Fibroblast of lung (primary cell): ENCODE results near the gene CUL1. TPM values are rescaled to one million over a fixed set of nuclear protein-coding genes. Genes with fewer than 3 reads are reported as not detected.

Experiments
- DNase-seq, 2 donors: peaks; one replicate each; pipeline versions ENCODE4 v3.0.0 to v3.0.0-alpha.2; 2010; ENCODE audit warnings: low read depth in 2 of 2
- H2AFZ ChIP-seq: 2 replicates; pipeline ENCODE4 v1.5.1; 2012; ENCODE audit warnings: low read length, control low read depth, inconsistent platforms
- H3K27ac ChIP-seq: 2 replicates; pipeline ENCODE4 v1.5.1; 2011; ENCODE audit warnings: low read length, control low read depth; ENCODE audit not compliant: insufficient read depth
- H3K27me3 ChIP-seq: 2 replicates; pipeline ENCODE4 v1.5.1; 2011; ENCODE audit warnings: mild to moderate bottlenecking, low read length; ENCODE audit not compliant: control insufficient read depth, insufficient read depth
- H3K36me3 ChIP-seq: 2 replicates; pipeline ENCODE4 v1.5.1; 2011; ENCODE audit warnings: low read length; ENCODE audit not compliant: control insufficient read depth, insufficient read depth
- H3K4me1 ChIP-seq: 2 replicates; pipeline ENCODE4 v1.5.1; 2011; ENCODE audit warnings: low read length; ENCODE audit not compliant: control insufficient read depth, insufficient read depth; ENCODE audit errors: extremely low read depth
- H3K4me2 ChIP-seq: 2 replicates; pipeline ENCODE4 v1.5.1; 2011; ENCODE audit warnings: low read length, control low read depth; ENCODE audit not compliant: insufficient read depth; ENCODE audit errors: extremely low read depth
- H3K4me3 ChIP-seq, 4 experiments: fragments of 200-600 bp in 1 of 4; sonication (generic) in 1 of 4; replicated peaks in 1 of 4; 2 replicates each; pipeline ENCODE4 v1.5.1; 2011 to 2016; ENCODE audit warnings: low read length in 4 of 4, low read depth in 3 of 4, mild to moderate bottlenecking in 3 of 4, control low read depth in 2 of 4, inconsistent platforms in 1 of 4, mixed read lengths in 1 of 4; ENCODE audit not compliant: insufficient read depth in 1 of 4; ENCODE audit errors: control extremely low read depth in 1 of 4
- H3K79me2 ChIP-seq: 2 replicates; pipeline ENCODE4 v1.5.1; 2012; ENCODE audit warnings: mild to moderate bottlenecking, low read length, inconsistent platforms; ENCODE audit not compliant: control insufficient read depth, insufficient read depth
- H3K9ac ChIP-seq: 2 replicates; pipeline ENCODE4 v1.5.1; 2011; ENCODE audit warnings: mild to moderate bottlenecking, low read length, control low read depth; ENCODE audit not compliant: insufficient read depth
- H3K9me3 ChIP-seq: 2 replicates; pipeline ENCODE4 v1.5.1; 2012; ENCODE audit warnings: low read depth, low read length; ENCODE audit not compliant: control insufficient read depth, insufficient read depth
- H4K20me1 ChIP-seq: 2 replicates; pipeline ENCODE4 v1.5.1; 2011; ENCODE audit warnings: low read length; ENCODE audit not compliant: control insufficient read depth, insufficient read depth; ENCODE audit errors: extremely low read depth
- EZH2 ChIP-seq: IDR thresholded peaks from 2 replicates; pipeline ENCODE4 v1.5.1; 2012; ENCODE audit warnings: low read length, control low read depth, mild to moderate bottlenecking; ENCODE audit errors: missing control alignments
- polyA plus RNA-seq, 2 donors: library from polyadenylated mRNA; depleted of rRNA in 1 of 2; stranded (reverse) in 1 of 2; unstranded in 1 of 2; fragments of >200 nt; gene quantifications; 2 replicates each; pipeline ENCODE4 v1.2.1, GENCODE V29; 2011 to 2012; ENCODE audit warnings: missing spikeins in 1 of 2
- total RNA-seq: library from RNA; depleted of rRNA; stranded (reverse); fragments of >200 nt; gene quantifications from 2 replicates; pipeline ENCODE4 v1.2.1, GENCODE V29; 2014
- TF ChIP-seq, protein P1 (sequence below), 2 donors: IDR thresholded peaks in 1 of 2; conservative IDR thresholded peaks in 1 of 2; 1 replicate in 1 of 2; 2 replicates in 1 of 2; pipeline ENCODE4 v1.5.1; 2011 to 2012; ENCODE audit warnings: low read length in 2 of 2, control low read depth in 1 of 2, inconsistent platforms in 1 of 2, low read depth in 1 of 2, mild to moderate bottlenecking in 1 of 2

The CUL1 gene
- total and polyA plus RNA-seq, 2 donors (not counting 1 experiment from before 2014, with no cell fraction given) = 47.9 to 52.3 TPM

DNA sequence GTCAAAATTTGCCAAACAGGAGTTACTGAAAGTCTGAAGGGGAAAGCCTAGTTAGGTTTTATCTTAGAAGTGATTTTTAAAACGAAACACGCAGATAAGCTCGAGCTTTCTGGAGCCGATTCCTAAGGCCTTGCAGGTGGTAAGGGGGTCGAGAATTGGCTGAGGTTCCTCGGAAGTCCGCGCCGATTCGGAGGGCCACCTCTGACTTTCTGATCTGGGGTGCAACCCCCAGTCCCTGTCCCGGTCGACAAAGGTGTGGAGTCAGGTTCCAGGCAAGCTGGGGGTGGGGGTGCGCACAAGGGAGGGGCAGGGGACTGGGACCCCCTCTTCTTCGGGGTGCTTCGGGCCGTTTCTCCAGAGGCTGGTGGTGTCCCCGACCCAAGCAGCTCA is 701 bp upstream of the CUL1 start:
- Histone ChIP-seq H3K4me3 (peak overlapping the region; percentile 70 to 81 (median 76)), H3K27ac (peak overlapping the region; percentile 91), H4K20me1 (peaks cover 8% of the 10 kb centered on the region), H3K36me3 (no peaks in the 10 kb centered on the region), H3K79me2 (peaks cover 41% of the 10 kb centered on the region), H3K9ac (peak overlapping the region; percentile 94), H3K9me3 (no peaks in the 10 kb centered on the region), H3K4me1 (peaks cover 13% of the 10 kb centered on the region), H3K27me3 (no peaks in the 10 kb centered on the region), H2AFZ (peak overlapping the region; percentile 5), H3K4me2 (peak overlapping the region; percentile 73)
- no peak for TF ChIP-seq EZH2
- TF ChIP-seq, protein P1, sequence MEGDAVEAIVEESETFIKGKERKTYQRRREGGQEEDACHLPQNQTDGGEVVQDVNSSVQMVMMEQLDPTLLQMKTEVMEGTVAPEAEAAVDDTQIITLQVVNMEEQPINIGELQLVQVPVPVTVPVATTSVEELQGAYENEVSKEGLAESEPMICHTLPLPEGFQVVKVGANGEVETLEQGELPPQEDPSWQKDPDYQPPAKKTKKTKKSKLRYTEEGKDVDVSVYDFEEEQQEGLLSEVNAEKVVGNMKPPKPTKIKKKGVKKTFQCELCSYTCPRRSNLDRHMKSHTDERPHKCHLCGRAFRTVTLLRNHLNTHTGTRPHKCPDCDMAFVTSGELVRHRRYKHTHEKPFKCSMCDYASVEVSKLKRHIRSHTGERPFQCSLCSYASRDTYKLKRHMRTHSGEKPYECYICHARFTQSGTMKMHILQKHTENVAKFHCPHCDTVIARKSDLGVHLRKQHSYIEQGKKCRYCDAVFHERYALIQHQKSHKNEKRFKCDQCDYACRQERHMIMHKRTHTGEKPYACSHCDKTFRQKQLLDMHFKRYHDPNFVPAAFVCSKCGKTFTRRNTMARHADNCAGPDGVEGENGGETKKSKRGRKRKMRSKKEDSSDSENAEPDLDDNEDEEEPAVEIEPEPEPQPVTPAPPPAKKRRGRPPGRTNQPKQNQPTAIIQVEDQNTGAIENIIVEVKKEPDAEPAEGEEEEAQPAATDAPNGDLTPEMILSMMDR (conservative IDR thresholded peaks at IDR 0.05 in 1 of 2, IDR thresholded peaks at IDR 0.05 in 1 of 2; ENCODE audit: low read depth in 1 of 2, low read length in 2 of 2) = no peak
- peak in 1 of 2 donors; percentile 19 for DNase-seq

DNA sequence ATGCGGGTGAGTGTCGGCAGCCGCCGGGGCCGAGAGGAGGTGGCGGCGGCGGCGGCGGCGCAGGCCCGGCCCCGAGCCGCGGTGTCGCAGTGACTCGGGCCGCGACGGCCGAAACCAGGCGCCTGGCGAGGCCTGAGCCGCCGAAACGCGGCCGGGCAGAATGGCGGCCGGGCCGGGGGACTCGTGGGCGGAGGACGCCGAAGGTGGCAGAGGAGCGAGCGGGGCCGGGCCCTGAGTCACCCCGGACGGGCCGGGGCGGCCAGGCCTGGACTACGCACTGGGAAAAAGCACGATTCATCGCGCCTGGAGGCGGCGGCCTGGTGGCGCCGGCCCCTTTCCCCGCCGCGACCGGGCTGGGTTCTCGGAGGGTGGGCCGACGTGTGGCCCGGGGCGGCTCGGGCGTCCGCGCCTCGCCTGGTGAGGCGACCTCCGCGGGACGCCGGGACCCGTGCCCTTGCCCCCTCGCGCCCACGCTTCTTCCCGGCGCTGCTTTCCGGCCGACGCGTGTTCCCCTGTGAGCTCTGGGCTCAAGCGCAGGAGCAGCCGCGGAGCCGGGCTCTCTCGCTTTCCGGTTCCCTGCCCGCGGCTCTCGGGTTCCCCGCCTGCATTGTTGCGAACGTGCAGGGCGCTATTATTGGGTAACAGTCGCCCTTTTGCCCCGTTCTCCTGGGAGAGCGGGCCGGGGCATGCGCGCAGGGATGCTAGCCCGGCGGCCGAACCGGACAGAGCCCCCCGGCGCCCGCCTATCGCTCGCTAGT is 500 bp downstream of the CUL1 start:
- H3K4me1 ChIP-seq = peaks cover 13% of the 10 kb centered on the region
- no peaks in the 10 kb centered on the region for H3K36me3 ChIP-seq
- H4K20me1 ChIP-seq = peaks cover 8% of the 10 kb centered on the region
- no peaks in the 10 kb centered on the region for H3K27me3 ChIP-seq
- H3K9me3 ChIP-seq = no peaks in the 10 kb centered on the region
- TF ChIP-seq, protein P1 (conservative IDR thresholded peaks at IDR 0.05 in 1 of 2, IDR thresholded peaks at IDR 0.05 in 1 of 2; ENCODE audit: low read depth in 1 of 2, low read length in 2 of 2) = no peak
- no peak for TF ChIP-seq EZH2
- peak overlapping the region; percentile 29 for H2AFZ ChIP-seq
- peaks cover 53% of the 10 kb centered on the region for H3K79me2 ChIP-seq
- H3K4me2 ChIP-seq = peak overlapping the region; percentile 65
- H3K4me3 ChIP-seq = peak overlapping the region; percentile 70 to 91 (median 76)
- peak overlapping the region; percentile 91 for H3K27ac ChIP-seq
- DNase-seq = peak; percentile 56 to 63
- peak overlapping the region; percentile 94 for H3K9ac ChIP-seq

DNA sequence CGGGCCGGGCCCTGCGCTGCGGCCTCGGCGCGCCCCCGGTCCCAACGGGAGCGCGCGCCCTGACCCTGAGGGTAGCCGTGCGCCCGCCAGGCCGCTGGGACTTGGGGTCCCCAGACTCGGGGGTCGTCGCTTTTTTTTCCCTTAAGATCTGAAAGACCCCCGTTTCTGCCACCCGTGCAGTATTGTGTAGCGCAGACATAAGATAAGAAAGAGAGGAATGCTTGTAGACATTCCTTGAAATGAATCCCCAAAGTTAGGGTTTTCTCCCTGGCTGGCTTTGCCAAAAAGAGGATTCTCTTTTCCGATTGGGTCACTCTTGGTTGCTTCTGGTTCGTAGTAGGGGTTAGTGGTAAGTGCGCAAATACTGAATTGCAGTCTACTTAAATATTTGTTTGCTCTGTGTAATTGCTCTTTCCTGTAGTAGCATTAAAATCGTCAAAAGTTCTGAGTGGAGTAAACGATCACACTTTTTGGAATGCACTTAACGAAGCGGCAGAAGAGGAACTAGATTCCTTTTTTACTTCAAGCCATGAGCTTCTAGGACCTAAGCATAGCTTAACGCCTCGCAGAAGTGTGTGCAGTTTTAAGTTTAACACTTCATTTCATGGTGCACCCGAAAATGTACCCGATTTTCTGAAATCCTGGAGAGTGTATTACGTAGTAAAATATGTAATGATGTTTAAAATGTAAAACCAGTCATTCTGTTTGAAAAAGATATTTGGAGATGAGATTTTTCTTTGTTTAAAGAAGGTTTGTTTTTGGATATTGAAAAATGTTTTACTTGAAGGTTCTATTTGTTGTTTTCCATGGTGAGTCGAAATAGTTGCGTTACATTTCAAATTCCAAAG is 1.3 kb downstream of the CUL1 start:
- peak overlapping the region; percentile 91 for H3K27ac ChIP-seq
- H3K4me2 ChIP-seq = peak overlapping the region; percentile 65
- peaks cover 61% of the 10 kb centered on the region for H3K79me2 ChIP-seq
- H3K27me3 ChIP-seq = no peaks in the 10 kb centered on the region
- DNase-seq = peak; percentile 58 to 59
- TF ChIP-seq EZH2 = no peak
- TF ChIP-seq, protein P1 (conservative IDR thresholded peaks at IDR 0.05 in 1 of 2, IDR thresholded peaks at IDR 0.05 in 1 of 2; ENCODE audit: low read depth in 1 of 2, low read length in 2 of 2) = no peak
- peaks cover 13% of the 10 kb centered on the region for H3K4me1 ChIP-seq
- no peak overlapping the region for H2AFZ ChIP-seq
- no peaks in the 10 kb centered on the region for H3K9me3 ChIP-seq
- no peaks in the 10 kb centered on the region for H3K36me3 ChIP-seq
- H3K9ac ChIP-seq = peak overlapping the region; percentile 94
- H3K4me3 ChIP-seq = peak overlapping the region; percentile 70 to 91 (median 76)
- peaks cover 10% of the 10 kb centered on the region for H4K20me1 ChIP-seq
